ENCODE measurements around the gene C11orf91. TPM values are rescaled to one million over a fixed set of nuclear protein-coding genes. Genes with fewer than 3 reads are reported as not detected.

Gene C11orf91
- total RNA-seq, 1 donor = not detected

- no peak overlapping the region for H3K4me3 ChIP-seq (ENCODE audit: low read depth, low read length)
- no peak for DNase-seq (ENCODE audit: low read depth)
- no peak for TF ChIP-seq CTCF (IDR thresholded peaks at IDR 0.05; ENCODE audit: insufficient read depth, low read depth, low read length)
Measured at GRCh38 chr11:33696931-33697638, 3.5 kb downstream of the C11orf91 start.

GRCh38 chr11:33696411-33696810, 4.2 kb downstream of the C11orf91 start:
- no peak overlapping the region for H3K4me3 ChIP-seq (ENCODE audit: low read depth, low read length)
- DNase-seq (ENCODE audit: low read depth) = no peak
- TF ChIP-seq CTCF (IDR thresholded peaks at IDR 0.05; ENCODE audit: insufficient read depth, low read depth, low read length) = no peak

GRCh38 chr11:33695051-33695566, 5.5 kb downstream of the C11orf91 start:
- no peak for TF ChIP-seq CTCF (IDR thresholded peaks at IDR 0.05; ENCODE audit: insufficient read depth, low read depth, low read length)

DNA sequence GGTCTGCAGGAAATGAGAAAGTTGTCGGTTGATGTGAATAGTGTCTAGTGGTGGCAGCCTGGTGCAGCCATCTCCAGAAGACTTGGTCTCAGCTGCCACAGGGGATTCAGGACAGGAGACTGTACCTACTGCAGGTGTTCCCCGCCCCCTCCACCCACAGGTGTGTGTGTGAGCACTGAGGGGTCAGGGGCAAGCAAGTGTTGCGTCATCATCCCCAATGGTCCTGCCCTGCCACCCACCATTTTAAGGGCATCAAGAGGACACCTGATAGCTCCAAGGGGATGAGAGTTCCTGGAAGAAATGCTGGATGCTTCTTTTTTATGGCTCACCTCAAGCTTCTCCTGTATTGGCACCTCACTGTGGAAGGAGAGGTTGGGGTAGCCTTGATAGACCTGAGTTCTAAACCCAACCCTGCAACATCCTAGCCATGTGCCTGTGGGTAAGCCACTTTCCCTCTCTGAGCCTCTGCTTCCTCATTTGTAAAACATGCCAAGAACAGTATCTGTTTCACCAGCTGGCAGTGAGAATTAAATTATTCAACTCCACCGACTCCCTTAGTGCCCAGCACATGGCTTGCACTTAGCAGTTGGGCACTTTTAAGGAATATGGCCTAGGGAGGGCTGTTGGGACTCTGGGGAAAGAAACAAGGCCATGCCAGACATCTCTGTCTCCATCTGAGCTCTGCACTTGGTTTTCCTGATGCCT, 6.1 kb downstream of the C11orf91 start:
- no peak overlapping the region for H3K4me3 ChIP-seq (ENCODE audit: low read depth, low read length)
- DNase-seq (ENCODE audit: low read depth) = no peak
- TF ChIP-seq CTCF (IDR thresholded peaks at IDR 0.05; ENCODE audit: insufficient read depth, low read depth, low read length) = no peak

More at GRCh38 chr11:33695051-33695566, 5.5 kb downstream of the C11orf91 start:
- no peak overlapping the region for H3K4me3 ChIP-seq (ENCODE audit: low read depth, low read length)
- DNase-seq (ENCODE audit: low read depth) = no peak

- no peak for TF ChIP-seq CTCF (IDR thresholded peaks at IDR 0.05; ENCODE audit: insufficient read depth, low read depth, low read length)
- DNase-seq (ENCODE audit: low read depth) = no peak
- H3K4me3 ChIP-seq (ENCODE audit: low read depth, low read length) = no peak overlapping the region
Measured at GRCh38 chr11:33692541-33692940, 8.1 kb downstream of the C11orf91 start.

DNA sequence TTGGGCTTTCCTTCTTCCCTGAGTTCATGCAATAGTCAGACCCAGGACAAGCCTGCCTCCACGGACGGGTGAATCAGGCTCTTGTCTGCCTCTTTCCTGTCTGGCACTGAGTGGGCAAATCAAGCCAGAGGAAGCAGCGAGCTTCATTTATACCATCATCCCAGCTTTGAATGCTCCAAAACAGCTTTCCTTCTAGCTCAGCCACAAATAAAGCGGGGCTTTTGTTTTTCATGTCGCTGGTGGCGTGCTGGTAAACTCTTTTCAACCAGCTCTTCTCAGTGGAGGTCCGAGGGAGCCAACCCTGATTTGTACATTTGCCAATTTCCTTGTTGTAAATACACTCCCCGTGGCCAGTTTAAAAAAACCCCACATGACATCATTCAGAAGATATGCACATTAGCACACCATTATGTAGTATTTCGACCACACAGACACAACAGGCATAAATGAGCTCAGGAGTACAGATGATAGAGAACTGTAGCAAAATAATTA, 8.6 kb downstream of the C11orf91 start:
- peak; percentile 97 for DNase-seq (ENCODE audit: low read depth)
- no peak for TF ChIP-seq CTCF (IDR thresholded peaks at IDR 0.05; ENCODE audit: insufficient read depth, low read depth, low read length)
- H3K4me3 ChIP-seq (ENCODE audit: low read depth, low read length) = peak overlapping the region; percentile 16

Measured in fibroblast of villous mesenchyme (primary cell).